MCF 10A (cell line): Measurements from ENCODE around the gene DMAP1. TPM values are rescaled to one million over a fixed set of nuclear protein-coding genes. Genes with fewer than 3 reads are reported as not detected.

Experiments
- BruUV-seq: library from RNA; stranded (reverse); fragments of 400-500 nt; replicated peaks from 2 replicates; lab custom pipeline; 2021; lab: Mats Ljungman, UMichigan
- CTCF ChIA-PET: fragments of 300-600 bp; sonication (Branson Sonifier 250); formaldehyde crosslinking; extraction: SDS; loops from one replicate; lab custom pipeline; 2021; ENCODE audit warnings: antibody characterized with exemption, inconsistent platforms; lab: Yijun Ruan, JAX
- POLR2A ChIA-PET: fragments of 300-600, 350-650 bp; sonication (Branson Sonifier 250); formaldehyde crosslinking; extraction: SDS; loops from one replicate; lab custom pipeline; 2020; ENCODE audit warnings: antibody characterized with exemption, inconsistent platforms; lab: Yijun Ruan, JAX
- DNase-seq: peaks from one replicate; pipeline ENCODE4 v3.0.0-alpha.2; 2018; ENCODE audit not compliant: unreplicated experiment
- H3K27ac Mint-ChIP-seq: one replicate; pipeline ENCODE4 v1.8.0; 2022; ENCODE audit warnings: mild to moderate bottlenecking, low read depth, mixed read lengths; ENCODE audit not compliant: unreplicated experiment
- H3K27me3 Mint-ChIP-seq: one replicate; pipeline ENCODE4 v1.8.0; 2022; ENCODE audit warnings: mixed read lengths; ENCODE audit not compliant: insufficient read depth, unreplicated experiment
- H3K36me3 Mint-ChIP-seq: one replicate; pipeline ENCODE4 v1.8.0; 2022; ENCODE audit warnings: mild to moderate bottlenecking, moderate library complexity, mixed read lengths; ENCODE audit not compliant: insufficient read depth, unreplicated experiment
- H3K4me1 Mint-ChIP-seq: one replicate; pipeline ENCODE4 v1.8.0; 2022; ENCODE audit warnings: mixed read lengths; ENCODE audit not compliant: insufficient read depth, unreplicated experiment
- H3K4me3 Mint-ChIP-seq: one replicate; pipeline ENCODE4 v1.8.0; 2022; ENCODE audit warnings: mild to moderate bottlenecking, moderate library complexity, mixed read lengths; ENCODE audit not compliant: unreplicated experiment
- H3K9me3 Mint-ChIP-seq: one replicate; pipeline ENCODE4 v1.8.0; 2022; ENCODE audit warnings: mixed read lengths; ENCODE audit not compliant: unreplicated experiment
- intact Hi-C: fragments of 100-400 bp; cut with micrococcal nuclease; formaldehyde crosslinking; loops from 2 replicates; pipeline ENCODE4 v1.14.1; 2022
- total RNA-seq: library from RNA; stranded (reverse); gene quantifications from 2 replicates; pipeline ENCODE4 v1.2.3, GENCODE V29; 2022
- TF ChIP-seq, protein P1 (sequence below): fragments of 200-600 bp; IDR thresholded peaks from one replicate; pipeline ENCODE4 v1.8.0; 2022; ENCODE audit warnings: antibody characterized with exemption, mild to moderate bottlenecking; ENCODE audit not compliant: unreplicated experiment

The DMAP1 gene
- total RNA-seq, 1 experiment from 2014 or later = 36.6 TPM

DNA sequence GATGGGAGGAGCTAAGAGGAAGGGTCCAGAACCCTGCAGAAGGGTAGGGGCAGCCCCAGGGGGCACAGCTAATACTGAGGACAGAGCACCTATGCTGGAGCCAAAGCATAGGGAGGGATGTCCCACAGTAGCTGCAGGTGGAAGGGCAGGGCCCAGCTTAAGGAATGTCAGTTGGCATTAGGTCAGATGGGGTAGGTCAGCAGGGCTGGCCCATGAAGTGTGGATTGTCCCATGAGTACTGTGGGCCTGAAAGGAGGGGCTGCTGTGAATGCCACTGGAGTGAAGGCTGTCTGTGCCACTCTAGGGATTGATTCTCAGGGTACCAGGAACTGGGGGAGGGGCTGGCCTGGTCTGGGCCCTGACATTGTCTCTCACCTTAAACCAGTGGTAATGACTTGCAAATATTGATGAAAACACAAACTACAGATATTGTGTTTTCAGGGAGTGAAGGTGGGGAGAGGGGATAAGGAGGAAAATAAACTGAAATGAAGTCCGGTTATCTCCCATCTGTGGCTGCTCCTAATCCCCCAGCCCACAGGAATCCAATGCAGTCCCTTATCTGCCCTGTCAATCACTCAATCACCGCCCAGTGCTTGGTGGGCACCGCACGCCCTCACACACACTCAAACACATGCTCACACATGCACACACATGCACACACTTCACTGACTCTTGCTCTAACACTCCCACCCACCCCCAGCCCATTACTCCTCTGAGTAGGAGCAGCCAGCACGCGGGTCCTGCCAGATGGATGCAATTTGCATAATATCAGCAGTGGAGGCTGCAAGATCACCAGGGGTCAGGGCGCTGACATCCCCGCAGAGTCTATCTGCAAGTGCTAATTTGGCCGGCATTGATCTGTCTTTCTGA lies 27.8 kb downstream of the DMAP1 start:
- no peak for DNase-seq
- Mint-ChIP-seq H3K27ac (no peak overlapping the region), H3K27me3 (no peaks in the 10 kb centered on the region), H3K4me3 (no peak overlapping the region), H3K36me3 (peaks cover 26% of the 10 kb centered on the region), H3K9me3 (no peaks in the 10 kb centered on the region), H3K4me1 (no peaks in the 10 kb centered on the region)
- BruUV-seq = no TSS peak
- POLR2A ChIA-PET = interaction anchor here (0.6 to 1.3 kb wide), 2 partner anchors 9 to 137 kb away, joined by 4 read pairs; no protein-coding TSS in a partner anchor
- intact Hi-C loops = no loop called here
- CTCF ChIA-PET = interaction anchor here (1.1 kb wide), 1 partner anchor 24 kb away, joined by 3 read pairs; no protein-coding TSS in a partner anchor
- TF ChIP-seq, protein P1, sequence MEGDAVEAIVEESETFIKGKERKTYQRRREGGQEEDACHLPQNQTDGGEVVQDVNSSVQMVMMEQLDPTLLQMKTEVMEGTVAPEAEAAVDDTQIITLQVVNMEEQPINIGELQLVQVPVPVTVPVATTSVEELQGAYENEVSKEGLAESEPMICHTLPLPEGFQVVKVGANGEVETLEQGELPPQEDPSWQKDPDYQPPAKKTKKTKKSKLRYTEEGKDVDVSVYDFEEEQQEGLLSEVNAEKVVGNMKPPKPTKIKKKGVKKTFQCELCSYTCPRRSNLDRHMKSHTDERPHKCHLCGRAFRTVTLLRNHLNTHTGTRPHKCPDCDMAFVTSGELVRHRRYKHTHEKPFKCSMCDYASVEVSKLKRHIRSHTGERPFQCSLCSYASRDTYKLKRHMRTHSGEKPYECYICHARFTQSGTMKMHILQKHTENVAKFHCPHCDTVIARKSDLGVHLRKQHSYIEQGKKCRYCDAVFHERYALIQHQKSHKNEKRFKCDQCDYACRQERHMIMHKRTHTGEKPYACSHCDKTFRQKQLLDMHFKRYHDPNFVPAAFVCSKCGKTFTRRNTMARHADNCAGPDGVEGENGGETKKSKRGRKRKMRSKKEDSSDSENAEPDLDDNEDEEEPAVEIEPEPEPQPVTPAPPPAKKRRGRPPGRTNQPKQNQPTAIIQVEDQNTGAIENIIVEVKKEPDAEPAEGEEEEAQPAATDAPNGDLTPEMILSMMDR = no peak

DNA sequence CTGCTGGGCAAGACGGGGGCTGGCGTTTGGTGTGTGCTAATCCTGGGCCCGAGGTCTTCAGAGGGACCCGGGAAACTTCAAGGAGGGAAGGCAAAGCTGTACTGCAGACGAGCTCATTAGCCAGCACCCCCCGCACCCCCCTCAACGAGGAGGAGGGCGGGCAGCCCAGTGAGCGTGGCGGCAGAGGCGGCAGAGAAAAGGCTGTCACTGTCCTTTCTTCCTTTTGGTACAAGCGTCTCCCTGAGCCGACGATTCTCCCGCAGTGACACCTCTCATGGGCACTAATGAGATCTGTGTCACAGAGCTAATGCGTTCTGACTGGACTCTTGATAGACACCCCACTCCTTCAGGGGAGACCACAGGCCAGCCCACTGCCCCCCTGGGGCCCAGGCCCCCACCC lies 29.5 kb downstream of the DMAP1 start:
- H3K4me1 Mint-ChIP-seq = no peaks in the 10 kb centered on the region
- H3K4me3 Mint-ChIP-seq = no peak overlapping the region
- POLR2A ChIA-PET = interaction anchor here (1.3 kb wide), 1 partner anchor 10 kb away, joined by 4 read pairs; no protein-coding TSS in a partner anchor
- peaks cover 26% of the 10 kb centered on the region for H3K36me3 Mint-ChIP-seq
- no peak for DNase-seq
- BruUV-seq = no TSS peak
- CTCF ChIA-PET = interaction anchor here (0.5 kb wide), 1 partner anchor 25 kb away, joined by 3 read pairs; no protein-coding TSS in a partner anchor
- H3K27me3 Mint-ChIP-seq = no peaks in the 10 kb centered on the region
- TF ChIP-seq, protein P1 = no peak
- H3K27ac Mint-ChIP-seq = no peak overlapping the region
- no peaks in the 10 kb centered on the region for H3K9me3 Mint-ChIP-seq
- intact Hi-C loops = no loop called here

DNA sequence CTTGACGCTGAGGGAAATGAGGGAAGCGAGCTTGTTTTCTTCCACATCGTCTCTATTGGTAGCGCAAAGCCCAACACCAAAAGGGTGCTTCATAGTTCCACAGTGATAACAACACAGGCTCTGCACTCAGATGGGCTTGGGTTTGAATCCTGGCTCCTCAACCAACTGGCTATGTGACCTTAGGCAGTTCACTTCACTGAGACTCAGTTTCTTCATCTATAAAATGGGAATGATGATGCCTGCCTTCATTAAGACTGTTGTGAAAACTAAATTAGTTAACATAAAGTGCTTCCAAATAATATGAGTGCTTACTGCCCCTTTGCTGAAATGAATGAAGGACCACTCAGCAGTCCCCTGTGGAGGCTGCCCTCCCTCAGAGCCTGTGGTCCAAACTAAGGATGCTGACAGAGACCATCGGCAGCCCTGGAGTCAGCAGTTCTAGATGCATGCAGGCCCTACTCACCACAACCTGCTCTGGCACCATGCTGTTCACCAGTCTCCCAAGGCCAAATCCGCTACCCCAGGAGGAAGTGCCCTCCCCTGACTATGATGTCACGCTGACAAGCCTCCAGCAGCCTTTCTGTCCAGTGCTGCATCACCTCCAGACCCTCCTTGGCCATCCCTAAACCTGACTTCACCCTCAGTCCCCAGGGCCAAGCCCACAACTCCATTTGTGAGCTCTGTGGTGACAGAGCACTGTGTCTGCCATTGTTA lies 30.7 kb downstream of the DMAP1 start:
- H3K27ac Mint-ChIP-seq = no peak overlapping the region
- ChIA-PET POLR2A (interaction anchor here (0.7 kb wide), 1 partner anchor 87 kb away, joined by 3 read pairs; no protein-coding TSS in a partner anchor), CTCF (no interaction called here)
- H3K4me3 Mint-ChIP-seq = no peak overlapping the region
- no TSS peak for BruUV-seq
- DNase-seq = no peak
- TF ChIP-seq, protein P1 = no peak
- intact Hi-C loops = no loop called here
- H3K4me1 Mint-ChIP-seq = no peaks in the 10 kb centered on the region
- H3K9me3 Mint-ChIP-seq = no peaks in the 10 kb centered on the region
- peaks cover 25% of the 10 kb centered on the region for H3K36me3 Mint-ChIP-seq
- H3K27me3 Mint-ChIP-seq = no peaks in the 10 kb centered on the region

DNA sequence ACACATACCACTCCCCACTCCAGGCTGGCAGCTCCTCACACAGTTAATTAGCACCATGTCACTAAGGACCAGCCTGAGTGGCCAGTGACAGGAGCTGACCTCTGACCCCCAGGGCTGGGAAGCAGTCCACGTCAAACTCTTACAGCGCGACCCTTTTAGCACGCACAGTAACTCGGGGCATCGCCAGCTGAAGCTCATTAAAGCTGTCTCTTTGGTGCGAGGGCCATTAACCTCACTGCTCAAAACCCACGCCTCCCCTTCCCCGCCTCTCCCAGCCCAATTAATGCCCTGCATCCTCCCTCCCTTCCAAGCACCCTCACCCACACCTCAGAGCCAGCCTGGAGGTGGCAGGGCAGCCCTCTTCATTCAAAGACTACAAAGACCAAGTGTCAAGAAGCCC lies 31.7 kb downstream of the DMAP1 start:
- no peak overlapping the region for H3K27ac Mint-ChIP-seq
- TF ChIP-seq, protein P1 = no peak
- intact Hi-C loops = no loop called here
- no peaks in the 10 kb centered on the region for H3K27me3 Mint-ChIP-seq
- no TSS peak for BruUV-seq
- DNase-seq = no peak
- ChIA-PET POLR2A (no interaction called here), CTCF (interaction anchor here (0.9 kb wide), 1 partner anchor 350 kb away, joined by 3 read pairs; no protein-coding TSS in a partner anchor)
- no peaks in the 10 kb centered on the region for H3K4me1 Mint-ChIP-seq
- peaks cover 19% of the 10 kb centered on the region for H3K36me3 Mint-ChIP-seq
- no peaks in the 10 kb centered on the region for H3K9me3 Mint-ChIP-seq
- no peak overlapping the region for H3K4me3 Mint-ChIP-seq
